A549 (cell line): Measurements from ENCODE around the gene CRACDL.

ENCODE experiments used
- CEBPB ChIP-seq, 2 experiments: fragments of >200 bp in 1 of 2; sonication (Bioruptor Twin) in 1 of 2; formaldehyde crosslinking in 1 of 2; IDR thresholded peaks; 2 replicates each; pipeline ENCODE4 v1.6.1; 2012 to 2016
- EHMT2 ChIP-seq: fragments of 200-600 bp; sonication (generic); IDR thresholded peaks from 2 replicates; pipeline ENCODE4 v1.6.1; 2016; ENCODE audit warnings: antibody characterized with exemption, low read depth, mild to moderate bottlenecking, moderate library complexity
- HOXB13 ChIP-seq: fragments of 250-450 bp; sonication (Bioruptor Pico); IDR thresholded peaks from 2 replicates; pipeline ENCODE4 v1.5.0; 2020; ENCODE audit warnings: low read depth, mild to moderate bottlenecking, moderate library complexity
- MAFK ChIP-seq: fragments of 450-650 bp; IDR thresholded peaks from 2 replicates; pipeline ENCODE4 v1.6.1; 2014; ENCODE audit not compliant: partially characterized antibody
- POLR2A ChIP-seq: IDR thresholded peaks from 2 replicates; pipeline ENCODE4 v1.6.1; 2012; ENCODE audit warnings: mild to moderate bottlenecking, low read length
- RARB ChIP-seq: fragments of 250-450 bp; sonication (Bioruptor Pico); IDR thresholded peaks from 2 replicates; pipeline ENCODE4 v1.8.0; 2021; ENCODE audit warnings: mild to moderate bottlenecking, moderate library complexity
- RCOR1 ChIP-seq: fragments of 150-350 bp; IDR thresholded peaks from 2 replicates; pipeline ENCODE4 v1.6.1; 2014; ENCODE audit warnings: antibody characterized with exemption, low read length, low read depth
- ZNF302 ChIP-seq: fragments of 250-450 bp; sonication (Bioruptor Pico); IDR thresholded peaks from 2 replicates; pipeline ENCODE4 v1.9.0; 2021; ENCODE audit warnings: inconsistent platforms, mild to moderate bottlenecking, moderate library complexity
- ZSCAN20 ChIP-seq: fragments of 250-450 bp; sonication (Bioruptor Pico); IDR thresholded peaks from 2 replicates; pipeline ENCODE4 v1.8.0; 2022; ENCODE audit warnings: mild to moderate bottlenecking, moderate library complexity
- TF ChIP-seq, protein P1 (sequence below): IDR thresholded peaks from 2 replicates; pipeline ENCODE4 v1.6.1; 2012
- TF ChIP-seq, protein P2 (sequence below): fragments of >200 bp; sonication (Bioruptor Twin); formaldehyde crosslinking; IDR thresholded peaks from 3 replicates; pipeline ENCODE4 v1.5.1; 2016
- TF ChIP-seq, protein P3 (sequence below): fragments of 450-650 bp; IDR thresholded peaks from 2 replicates; pipeline ENCODE4 v1.6.1; 2014; ENCODE audit warnings: antibody characterized with exemption
- TF ChIP-seq, protein P4 (sequence below): fragments of 200-600 bp; sonication (generic); IDR thresholded peaks from 2 replicates; pipeline ENCODE4 v1.6.1; 2016; ENCODE audit warnings: antibody characterized with exemption, mild to moderate bottlenecking, moderate library complexity
- TF ChIP-seq, protein P5 (sequence below): IDR thresholded peaks from 2 replicates; pipeline ENCODE4 v1.6.1; 2012; ENCODE audit warnings: low read depth, borderline replicate concordance

DNA sequence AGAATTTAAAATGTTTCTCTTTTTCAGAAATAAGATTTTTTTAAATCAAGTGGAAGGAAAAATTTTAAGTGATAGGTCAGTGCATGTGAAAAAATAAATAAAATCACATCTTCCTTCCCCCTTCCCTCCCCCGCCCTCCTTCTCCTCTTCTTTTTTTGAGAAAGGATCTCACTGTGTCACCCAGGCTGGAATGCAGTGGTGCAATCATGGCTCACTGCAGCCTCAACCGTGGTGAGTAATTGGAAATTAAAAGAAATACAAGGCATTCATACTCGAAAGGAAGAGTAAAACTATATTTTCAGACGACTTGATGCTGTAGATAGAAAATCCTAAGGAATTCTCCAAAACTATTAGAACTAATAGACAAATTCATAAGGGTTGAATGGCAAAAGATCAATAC lies 16.9 kb upstream of the CRACDL start:
- TF ChIP-seq, protein P1, sequence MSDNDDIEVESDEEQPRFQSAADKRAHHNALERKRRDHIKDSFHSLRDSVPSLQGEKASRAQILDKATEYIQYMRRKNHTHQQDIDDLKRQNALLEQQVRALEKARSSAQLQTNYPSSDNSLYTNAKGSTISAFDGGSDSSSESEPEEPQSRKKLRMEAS, result no peak
- TF ChIP-seq, protein P2, sequence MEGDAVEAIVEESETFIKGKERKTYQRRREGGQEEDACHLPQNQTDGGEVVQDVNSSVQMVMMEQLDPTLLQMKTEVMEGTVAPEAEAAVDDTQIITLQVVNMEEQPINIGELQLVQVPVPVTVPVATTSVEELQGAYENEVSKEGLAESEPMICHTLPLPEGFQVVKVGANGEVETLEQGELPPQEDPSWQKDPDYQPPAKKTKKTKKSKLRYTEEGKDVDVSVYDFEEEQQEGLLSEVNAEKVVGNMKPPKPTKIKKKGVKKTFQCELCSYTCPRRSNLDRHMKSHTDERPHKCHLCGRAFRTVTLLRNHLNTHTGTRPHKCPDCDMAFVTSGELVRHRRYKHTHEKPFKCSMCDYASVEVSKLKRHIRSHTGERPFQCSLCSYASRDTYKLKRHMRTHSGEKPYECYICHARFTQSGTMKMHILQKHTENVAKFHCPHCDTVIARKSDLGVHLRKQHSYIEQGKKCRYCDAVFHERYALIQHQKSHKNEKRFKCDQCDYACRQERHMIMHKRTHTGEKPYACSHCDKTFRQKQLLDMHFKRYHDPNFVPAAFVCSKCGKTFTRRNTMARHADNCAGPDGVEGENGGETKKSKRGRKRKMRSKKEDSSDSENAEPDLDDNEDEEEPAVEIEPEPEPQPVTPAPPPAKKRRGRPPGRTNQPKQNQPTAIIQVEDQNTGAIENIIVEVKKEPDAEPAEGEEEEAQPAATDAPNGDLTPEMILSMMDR, result no peak
- TF ChIP-seq MAFK (no peak), ZSCAN20 (no peak), HOXB13 (CRISPR knock-in tag) (no peak), RARB (CRISPR knock-in tag) (no peak), POLR2A (no peak), EHMT2 (no peak), RCOR1 (no peak), CEBPB (IDR thresholded peaks at IDR 0.05) (no peak), ZNF302 (CRISPR knock-in tag) (no peak)
- TF ChIP-seq, protein P3, sequence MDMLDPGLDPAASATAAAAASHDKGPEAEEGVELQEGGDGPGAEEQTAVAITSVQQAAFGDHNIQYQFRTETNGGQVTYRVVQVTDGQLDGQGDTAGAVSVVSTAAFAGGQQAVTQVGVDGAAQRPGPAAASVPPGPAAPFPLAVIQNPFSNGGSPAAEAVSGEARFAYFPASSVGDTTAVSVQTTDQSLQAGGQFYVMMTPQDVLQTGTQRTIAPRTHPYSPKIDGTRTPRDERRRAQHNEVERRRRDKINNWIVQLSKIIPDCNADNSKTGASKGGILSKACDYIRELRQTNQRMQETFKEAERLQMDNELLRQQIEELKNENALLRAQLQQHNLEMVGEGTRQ, result no peak
- TF ChIP-seq, protein P4, sequence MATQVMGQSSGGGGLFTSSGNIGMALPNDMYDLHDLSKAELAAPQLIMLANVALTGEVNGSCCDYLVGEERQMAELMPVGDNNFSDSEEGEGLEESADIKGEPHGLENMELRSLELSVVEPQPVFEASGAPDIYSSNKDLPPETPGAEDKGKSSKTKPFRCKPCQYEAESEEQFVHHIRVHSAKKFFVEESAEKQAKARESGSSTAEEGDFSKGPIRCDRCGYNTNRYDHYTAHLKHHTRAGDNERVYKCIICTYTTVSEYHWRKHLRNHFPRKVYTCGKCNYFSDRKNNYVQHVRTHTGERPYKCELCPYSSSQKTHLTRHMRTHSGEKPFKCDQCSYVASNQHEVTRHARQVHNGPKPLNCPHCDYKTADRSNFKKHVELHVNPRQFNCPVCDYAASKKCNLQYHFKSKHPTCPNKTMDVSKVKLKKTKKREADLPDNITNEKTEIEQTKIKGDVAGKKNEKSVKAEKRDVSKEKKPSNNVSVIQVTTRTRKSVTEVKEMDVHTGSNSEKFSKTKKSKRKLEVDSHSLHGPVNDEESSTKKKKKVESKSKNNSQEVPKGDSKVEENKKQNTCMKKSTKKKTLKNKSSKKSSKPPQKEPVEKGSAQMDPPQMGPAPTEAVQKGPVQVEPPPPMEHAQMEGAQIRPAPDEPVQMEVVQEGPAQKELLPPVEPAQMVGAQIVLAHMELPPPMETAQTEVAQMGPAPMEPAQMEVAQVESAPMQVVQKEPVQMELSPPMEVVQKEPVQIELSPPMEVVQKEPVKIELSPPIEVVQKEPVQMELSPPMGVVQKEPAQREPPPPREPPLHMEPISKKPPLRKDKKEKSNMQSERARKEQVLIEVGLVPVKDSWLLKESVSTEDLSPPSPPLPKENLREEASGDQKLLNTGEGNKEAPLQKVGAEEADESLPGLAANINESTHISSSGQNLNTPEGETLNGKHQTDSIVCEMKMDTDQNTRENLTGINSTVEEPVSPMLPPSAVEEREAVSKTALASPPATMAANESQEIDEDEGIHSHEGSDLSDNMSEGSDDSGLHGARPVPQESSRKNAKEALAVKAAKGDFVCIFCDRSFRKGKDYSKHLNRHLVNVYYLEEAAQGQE, result no peak
- TF ChIP-seq, protein P5, sequence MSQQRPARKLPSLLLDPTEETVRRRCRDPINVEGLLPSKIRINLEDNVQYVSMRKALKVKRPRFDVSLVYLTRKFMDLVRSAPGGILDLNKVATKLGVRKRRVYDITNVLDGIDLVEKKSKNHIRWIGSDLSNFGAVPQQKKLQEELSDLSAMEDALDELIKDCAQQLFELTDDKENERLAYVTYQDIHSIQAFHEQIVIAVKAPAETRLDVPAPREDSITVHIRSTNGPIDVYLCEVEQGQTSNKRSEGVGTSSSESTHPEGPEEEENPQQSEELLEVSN, result no peak
